Measurements from ENCODE around the gene LDLRAD2.

DNA sequence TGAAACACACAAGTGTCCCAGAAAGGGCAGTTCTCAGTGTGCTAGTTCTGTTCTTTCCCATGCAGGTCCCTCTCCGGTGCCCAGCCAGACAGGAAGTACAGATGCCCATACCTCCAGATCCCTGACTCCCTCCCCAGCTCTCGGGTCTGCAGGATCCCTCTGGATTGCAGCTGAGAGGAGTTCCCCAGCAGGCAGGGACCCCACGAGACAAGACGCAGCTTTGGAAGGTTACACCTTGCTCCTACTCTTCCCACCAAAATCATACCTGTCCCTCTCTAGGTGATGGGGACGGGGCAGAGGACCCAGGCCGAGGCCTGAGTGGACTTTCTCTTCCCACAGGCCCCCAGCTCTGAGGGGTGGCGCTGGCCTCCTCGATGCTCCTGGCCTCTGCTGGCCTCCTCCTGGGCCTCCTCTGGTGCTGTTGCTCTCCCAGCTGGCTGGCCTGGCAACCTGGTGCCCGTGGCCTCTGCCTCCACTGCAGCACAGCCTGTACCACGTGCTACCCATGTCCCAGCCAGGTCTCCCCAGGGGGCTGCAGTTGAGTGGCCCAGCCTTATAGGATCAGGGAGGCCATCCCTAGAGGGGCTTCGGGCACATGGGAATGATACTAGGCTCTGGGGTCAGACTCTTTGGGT is 9.4 kb downstream of the LDLRAD2 start:
- TF ChIP-seq POLR2A (IDR thresholded peaks at IDR 0.05; ENCODE audit: low read depth, low read length) (no peak), POLR2AphosphoS5 (IDR thresholded peaks at IDR 0.05; ENCODE audit: low read depth, low read length) (no peak), TAF1 (IDR thresholded peaks at IDR 0.05; ENCODE audit: borderline replicate concordance, low read depth, low read length) (no peak)
